ENCODE measurements around the gene ITSN1. TPM values are rescaled to one million over a fixed set of nuclear protein-coding genes. Genes with fewer than 3 reads are reported as not detected.
"Not testable (repeated sequence)": the region's sequence is repeated elsewhere in the genome, so short reads cannot be mapped to it uniquely, and the experiment has no call there.

The ITSN1 gene
- total RNA-seq, 1 donor: 57.0 TPM

- DNase-seq (ENCODE audit: low read depth): no peak
- no peak for TF ChIP-seq CTCF (IDR thresholded peaks at IDR 0.05; ENCODE audit: insufficient read depth, low read depth, low read length)
- H3K4me3 ChIP-seq (ENCODE audit: low read depth, low read length): no peak overlapping the region
These were observed 222.9 kb downstream of the ITSN1 start for GRCh38 chr21:33865176-33865575.

- TF ChIP-seq CTCF (IDR thresholded peaks at IDR 0.05; ENCODE audit: insufficient read depth, low read depth, low read length): no peak
- no peak overlapping the region for H3K4me3 ChIP-seq (ENCODE audit: low read depth, low read length)
These were observed 223.8 kb downstream of the ITSN1 start for GRCh38 chr21:33865996-33866575.

GRCh38 chr21:33866826-33867225 is 224.5 kb downstream of the ITSN1 start:
- no peak for DNase-seq (ENCODE audit: low read depth)
- H3K4me3 ChIP-seq (ENCODE audit: low read depth, low read length): no peak overlapping the region
- TF ChIP-seq CTCF (IDR thresholded peaks at IDR 0.05; ENCODE audit: insufficient read depth, low read depth, low read length): no peak

More at GRCh38 chr21:33865996-33866575, 223.8 kb downstream of the ITSN1 start:
- DNase-seq (ENCODE audit: low read depth): no peak

GRCh38 chr21:33867868-33868267 is 225.6 kb downstream of the ITSN1 start:
- not testable (repeated sequence) for DNase-seq (ENCODE audit: low read depth); H3K4me3 ChIP-seq (ENCODE audit: low read depth, low read length)

GRCh38 chr21:33869873-33870272 is 227.6 kb downstream of the ITSN1 start:
- DNase-seq (ENCODE audit: low read depth): no peak
- H3K4me3 ChIP-seq (ENCODE audit: low read depth, low read length): no peak overlapping the region
- TF ChIP-seq CTCF (IDR thresholded peaks at IDR 0.05; ENCODE audit: insufficient read depth, low read depth, low read length): no peak

GRCh38 chr21:33870768-33871167 is 228.5 kb downstream of the ITSN1 start:
- no peak for TF ChIP-seq CTCF (IDR thresholded peaks at IDR 0.05; ENCODE audit: insufficient read depth, low read depth, low read length)
- no peak overlapping the region for H3K4me3 ChIP-seq (ENCODE audit: low read depth, low read length)
- DNase-seq (ENCODE audit: low read depth): no peak

GRCh38 chr21:33871171-33871570 is 228.9 kb downstream of the ITSN1 start:
- no peak for DNase-seq (ENCODE audit: low read depth)
- no peak overlapping the region for H3K4me3 ChIP-seq (ENCODE audit: low read depth, low read length)

More at GRCh38 chr21:33871171-33871570, 228.9 kb downstream of the ITSN1 start:
- no peak for TF ChIP-seq CTCF (IDR thresholded peaks at IDR 0.05; ENCODE audit: insufficient read depth, low read depth, low read length)
